Muscle of leg (tissue), 11 donors: Measurements from ENCODE around the gene ARHGEF25. TPM values are rescaled to one million over a fixed set of nuclear protein-coding genes. Genes with fewer than 3 reads are reported as not detected.
A peak's percentile ranks its signal among the peaks of the same experiment; 100 is the strongest.

Experiments
- DNase-seq: peaks from one replicate; pipeline ENCODE4 v3.0.0; 2013
- H3K27ac ChIP-seq: one replicate; pipeline ENCODE4 v1.5.1; 2013; ENCODE audit warnings: mild to moderate bottlenecking, low read length, control low read depth
- H3K27me3 ChIP-seq: one replicate; pipeline ENCODE4 v1.6.1; 2013; ENCODE audit warnings: low read length; ENCODE audit not compliant: control insufficient read depth, insufficient read depth
- H3K36me3 ChIP-seq: one replicate; pipeline ENCODE4 v1.6.1; 2013; ENCODE audit warnings: low read length; ENCODE audit not compliant: control insufficient read depth, insufficient read depth
- H3K4me1 ChIP-seq: one replicate; pipeline ENCODE4 v1.6.1; 2013; ENCODE audit warnings: low read length; ENCODE audit not compliant: control insufficient read depth, insufficient read depth
- H3K4me3 ChIP-seq: one replicate; pipeline ENCODE4 v1.5.1; 2013; ENCODE audit warnings: low read length, control low read depth
- H3K9me3 ChIP-seq: replicated peaks from 2 replicates; pipeline ENCODE4 v1.6.1; 2013; ENCODE audit warnings: low read depth, low read length; ENCODE audit not compliant: control insufficient read depth
- WGBS: methylation state at CpG from one replicate; pipeline ENCODE4 v1.1.5; 2013; ENCODE audit warnings: missing lambda C conversion rate; ENCODE audit not compliant: insufficient coverage; 5-methylcytosine and 5-hydroxymethylcytosine counted together
- polyA plus RNA-seq, 8 donors: library from polyadenylated mRNA; unstranded; fragments of 120-200 nt; gene quantifications; one replicate each; pipeline versions ENCODE4 v1.2.1 to v1.2.3, GENCODE V29; 2013; ENCODE audit warnings: inconsistent platforms in 1 of 8, low replicate concordance in 1 of 8; ENCODE audit not compliant: insufficient read length in 8 of 8, insufficient read depth in 1 of 8
- total RNA-seq: library from RNA; stranded (reverse); fragments of 120-200 nt; gene quantifications from one replicate; pipeline ENCODE4 v1.2.4, GENCODE V29; 2013

The ARHGEF25 gene
- total and polyA plus RNA-seq, 9 donors = 32.3 to 51.2 (median 40.2) TPM

DNA sequence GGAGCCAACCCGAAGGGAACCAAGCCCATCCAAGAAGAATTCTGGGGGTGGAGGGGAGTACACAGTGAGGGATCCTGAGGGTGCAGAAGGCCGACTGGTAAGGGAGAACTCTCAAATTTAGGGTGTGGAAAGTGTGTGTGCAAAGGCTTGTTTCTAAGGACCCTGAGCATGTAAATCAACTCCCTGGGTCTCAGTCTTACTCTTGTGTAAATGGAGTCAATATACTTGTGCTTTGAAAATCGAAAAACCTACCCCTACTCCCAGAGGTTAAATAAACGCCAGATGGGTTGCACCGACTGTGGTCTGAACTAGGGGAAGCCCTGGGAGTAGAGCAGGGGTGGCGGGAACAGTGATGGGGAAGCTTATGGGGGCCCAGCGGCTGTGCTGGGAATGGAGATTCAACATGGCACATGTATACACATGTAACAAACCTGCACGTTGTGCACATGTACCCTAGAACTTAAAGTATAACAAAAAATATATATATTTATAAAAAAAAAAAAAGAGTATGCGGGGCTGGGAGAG is 15.7 kb downstream of the ARHGEF25 start:
- H3K27me3 ChIP-seq = peaks cover 92% of the 10 kb centered on the region
- H3K4me1 ChIP-seq = peaks cover 24% of the 10 kb centered on the region
- no peaks in the 10 kb centered on the region for H3K9me3 ChIP-seq
- no peak overlapping the region for H3K27ac ChIP-seq
- peaks cover 26% of the 10 kb centered on the region for H3K36me3 ChIP-seq
- 40% methylated on average over 3 of the region's 9 CpGs for WGBS
- peak; percentile 3 for DNase-seq
- no peak overlapping the region for H3K4me3 ChIP-seq

DNA sequence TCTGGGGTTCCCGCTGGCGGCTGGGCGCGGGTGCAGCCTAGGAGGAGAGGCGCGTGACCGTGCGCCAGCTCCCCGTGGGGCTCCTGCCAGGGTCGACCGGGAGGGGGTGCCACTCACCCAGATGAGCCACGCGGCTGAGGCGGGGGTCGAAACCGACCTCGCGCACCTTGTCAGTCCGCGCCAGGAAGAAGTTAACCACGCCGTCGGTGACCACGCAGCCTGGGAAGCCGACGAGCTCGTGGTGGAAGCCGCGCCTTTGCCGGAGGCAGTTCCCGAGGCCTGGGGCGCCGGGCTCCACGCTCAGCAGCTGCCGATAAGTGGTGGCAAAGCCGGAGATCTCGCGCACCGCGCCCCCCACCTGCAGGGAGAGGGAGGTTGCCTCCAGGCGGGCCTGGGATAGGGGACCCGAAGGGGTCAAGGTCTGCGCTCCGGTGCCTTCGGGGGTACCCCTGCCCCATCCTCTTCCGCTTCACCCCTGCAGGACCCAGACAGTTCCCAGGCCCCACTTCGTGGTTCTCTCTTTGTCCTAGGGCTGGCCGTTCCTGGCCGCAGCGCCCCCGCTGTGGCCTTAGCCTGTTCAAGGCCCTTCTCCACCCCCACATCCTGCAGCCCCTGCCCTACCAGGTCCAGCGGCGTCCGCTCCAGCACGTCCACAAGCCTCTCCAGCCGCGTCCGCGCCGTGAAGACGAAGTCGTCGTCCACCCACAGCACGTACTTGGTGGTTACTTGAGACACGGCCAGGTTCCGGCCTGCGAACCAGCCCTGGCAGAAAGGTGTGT is 16.5 kb downstream of the ARHGEF25 start:
- peak; percentile 10 for DNase-seq
- Histone ChIP-seq H3K27me3 (peaks cover 92% of the 10 kb centered on the region), H3K4me1 (peaks cover 28% of the 10 kb centered on the region), H3K27ac (no peak overlapping the region), H3K4me3 (no peak overlapping the region), H3K36me3 (peaks cover 21% of the 10 kb centered on the region), H3K9me3 (no peaks in the 10 kb centered on the region)
- WGBS = 6% methylated on average over 51 of the region's 67 CpGs

DNA sequence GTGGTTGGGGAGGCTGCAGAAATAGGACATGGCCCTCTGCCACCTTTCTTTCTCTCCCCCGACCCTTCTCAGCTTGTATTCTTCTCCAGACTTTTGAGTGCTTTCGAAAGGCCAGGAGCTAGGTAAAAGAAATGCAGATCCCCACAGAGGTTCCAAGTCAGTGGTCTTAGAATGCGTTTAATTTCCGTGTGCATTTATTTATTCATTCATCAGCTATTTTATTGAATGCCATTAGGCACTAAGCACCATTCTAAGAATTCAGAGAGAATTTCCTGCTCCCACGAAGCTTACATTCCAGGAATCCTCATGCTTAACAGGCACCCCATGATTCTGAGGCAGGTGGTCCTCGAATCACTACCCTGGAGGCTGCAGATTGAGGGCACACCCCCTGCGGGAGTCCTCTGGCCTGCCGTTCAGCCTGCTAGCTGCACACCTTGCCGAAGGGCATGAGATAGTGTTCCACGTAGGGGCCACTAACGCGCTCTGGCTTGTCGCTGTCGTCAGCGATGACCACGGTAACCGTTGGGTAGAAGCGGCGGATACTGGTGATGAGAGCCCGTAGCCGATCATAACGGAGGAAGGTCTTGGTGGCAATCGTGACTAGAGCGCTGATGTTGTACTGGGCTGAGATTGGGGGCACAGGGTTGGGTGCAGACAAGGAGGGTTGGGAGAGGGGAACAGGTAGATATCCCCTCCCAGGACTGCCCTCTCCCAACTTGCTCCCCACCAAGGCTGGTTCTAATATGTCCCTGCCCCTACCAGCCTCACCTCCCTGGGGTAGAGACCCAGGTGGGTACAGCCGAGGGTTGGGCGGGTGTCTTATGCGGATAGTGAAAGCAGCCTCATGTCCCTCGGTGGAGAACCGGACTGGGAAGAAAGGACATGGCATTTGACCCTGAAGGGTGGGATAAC is 17.3 kb downstream of the ARHGEF25 start:
- Histone ChIP-seq H3K36me3 (peaks cover 16% of the 10 kb centered on the region), H3K4me3 (no peak overlapping the region), H3K4me1 (peaks cover 35% of the 10 kb centered on the region), H3K9me3 (no peaks in the 10 kb centered on the region), H3K27me3 (peaks cover 94% of the 10 kb centered on the region), H3K27ac (no peak overlapping the region)
- 39% methylated on average over 28 of the region's 29 CpGs for WGBS
- peak; percentile 1 for DNase-seq

DNA sequence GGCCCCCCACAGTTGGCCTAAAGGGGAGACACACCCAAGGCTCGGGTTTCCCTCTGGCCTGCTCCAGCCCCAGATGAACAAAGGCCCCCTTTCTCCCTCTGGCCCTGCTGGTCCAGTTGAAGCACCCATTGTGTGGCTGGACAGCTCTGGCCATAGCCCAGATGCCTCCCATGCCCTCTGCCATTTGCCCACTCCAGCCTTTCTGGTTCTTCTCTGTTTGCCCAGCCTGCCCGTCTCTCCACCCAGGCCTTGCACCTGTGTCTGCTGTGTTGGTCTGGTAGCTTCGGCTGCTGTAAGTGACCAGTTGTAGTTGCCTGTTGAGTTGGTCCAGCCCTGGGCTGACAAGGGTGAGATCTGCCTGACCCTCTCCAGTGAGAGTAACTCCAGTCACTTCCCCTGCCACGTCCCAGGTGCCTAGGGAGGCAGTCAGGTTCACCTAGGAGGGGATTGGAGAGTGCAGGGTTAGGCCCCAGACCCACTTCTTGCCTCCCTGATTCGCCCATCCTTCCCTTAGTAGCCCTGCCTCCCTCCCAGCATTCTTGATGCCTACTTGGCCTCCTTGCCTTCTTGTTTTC is 18.7 kb downstream of the ARHGEF25 start:
- no peak overlapping the region for H3K4me3 ChIP-seq
- H3K27ac ChIP-seq = no peak overlapping the region
- no peaks in the 10 kb centered on the region for H3K9me3 ChIP-seq
- no CpG with 5 or more reads among the region's 5 CpGs for WGBS
- peaks cover 84% of the 10 kb centered on the region for H3K27me3 ChIP-seq
- peaks cover 35% of the 10 kb centered on the region for H3K4me1 ChIP-seq
- DNase-seq = peak; percentile 1
- H3K36me3 ChIP-seq = peaks cover 10% of the 10 kb centered on the region

DNA sequence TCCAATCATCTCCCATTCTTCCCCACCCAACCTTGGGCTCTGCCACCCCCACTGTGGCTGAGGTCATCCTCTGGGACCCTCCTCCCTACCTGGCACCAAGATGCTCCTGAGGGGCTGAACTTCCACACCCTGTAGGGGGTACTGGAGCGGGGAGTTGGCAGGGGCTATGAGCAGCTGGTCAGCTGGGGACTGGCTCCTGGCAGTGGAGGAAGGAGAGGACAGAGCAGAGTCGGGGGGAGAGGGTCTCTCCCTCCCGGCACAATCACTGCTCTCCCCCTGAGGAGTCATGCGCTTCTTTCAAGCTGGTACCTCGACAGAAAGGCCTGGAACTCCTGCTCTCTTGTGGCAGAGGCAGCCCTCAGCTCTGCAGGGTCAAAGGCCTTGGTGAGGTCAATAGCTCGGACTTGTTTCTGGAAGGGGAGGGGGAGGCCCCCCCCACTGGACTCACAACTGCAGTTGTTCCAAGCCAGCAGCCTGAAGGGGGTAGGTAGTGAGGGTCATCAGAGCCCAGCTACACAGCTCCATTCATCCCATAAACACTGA is 19.7 kb downstream of the ARHGEF25 start:
- DNase-seq = peak; percentile 1
- Histone ChIP-seq H3K36me3 (peaks cover 4% of the 10 kb centered on the region), H3K27ac (no peak overlapping the region), H3K9me3 (no peaks in the 10 kb centered on the region), H3K4me3 (no peak overlapping the region), H3K27me3 (peaks cover 80% of the 10 kb centered on the region), H3K4me1 (peaks cover 35% of the 10 kb centered on the region)
- WGBS = 17% methylated on average over 1 of the region's 6 CpGs

DNA sequence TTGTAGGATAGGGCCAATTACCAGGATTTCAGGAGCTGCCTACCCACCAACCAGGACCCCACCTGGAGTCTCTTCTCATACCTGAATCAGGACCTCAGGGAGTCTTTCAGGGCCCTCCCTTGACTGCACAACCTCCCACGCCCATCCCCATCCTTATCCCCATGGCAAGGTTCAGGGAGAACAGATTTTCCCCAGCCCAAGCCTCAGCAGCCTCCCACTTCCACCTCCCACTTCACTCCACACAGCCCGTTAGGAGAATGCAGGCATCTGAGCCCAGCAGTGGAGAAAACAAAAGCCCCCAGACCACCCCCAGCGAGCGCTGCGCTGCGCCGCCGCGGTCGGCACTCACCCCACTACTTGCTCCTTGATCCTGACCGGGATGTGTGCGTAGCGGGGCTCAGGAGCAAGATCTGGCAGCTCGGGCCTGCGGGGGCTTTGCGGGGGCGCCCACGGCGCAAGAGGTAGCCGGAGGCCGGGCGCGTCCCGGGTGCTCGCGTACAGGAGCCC is 20.4 kb downstream of the ARHGEF25 start:
- peaks cover 29% of the 10 kb centered on the region for H3K4me1 ChIP-seq
- H3K9me3 ChIP-seq = no peaks in the 10 kb centered on the region
- peak overlapping the region; percentile 49 for H3K4me3 ChIP-seq
- peak; percentile 3 for DNase-seq
- H3K36me3 ChIP-seq = no peaks in the 10 kb centered on the region
- WGBS = 5% methylated on average over 26 of the region's 26 CpGs
- H3K27me3 ChIP-seq = peaks cover 75% of the 10 kb centered on the region
- no peak overlapping the region for H3K27ac ChIP-seq

DNA sequence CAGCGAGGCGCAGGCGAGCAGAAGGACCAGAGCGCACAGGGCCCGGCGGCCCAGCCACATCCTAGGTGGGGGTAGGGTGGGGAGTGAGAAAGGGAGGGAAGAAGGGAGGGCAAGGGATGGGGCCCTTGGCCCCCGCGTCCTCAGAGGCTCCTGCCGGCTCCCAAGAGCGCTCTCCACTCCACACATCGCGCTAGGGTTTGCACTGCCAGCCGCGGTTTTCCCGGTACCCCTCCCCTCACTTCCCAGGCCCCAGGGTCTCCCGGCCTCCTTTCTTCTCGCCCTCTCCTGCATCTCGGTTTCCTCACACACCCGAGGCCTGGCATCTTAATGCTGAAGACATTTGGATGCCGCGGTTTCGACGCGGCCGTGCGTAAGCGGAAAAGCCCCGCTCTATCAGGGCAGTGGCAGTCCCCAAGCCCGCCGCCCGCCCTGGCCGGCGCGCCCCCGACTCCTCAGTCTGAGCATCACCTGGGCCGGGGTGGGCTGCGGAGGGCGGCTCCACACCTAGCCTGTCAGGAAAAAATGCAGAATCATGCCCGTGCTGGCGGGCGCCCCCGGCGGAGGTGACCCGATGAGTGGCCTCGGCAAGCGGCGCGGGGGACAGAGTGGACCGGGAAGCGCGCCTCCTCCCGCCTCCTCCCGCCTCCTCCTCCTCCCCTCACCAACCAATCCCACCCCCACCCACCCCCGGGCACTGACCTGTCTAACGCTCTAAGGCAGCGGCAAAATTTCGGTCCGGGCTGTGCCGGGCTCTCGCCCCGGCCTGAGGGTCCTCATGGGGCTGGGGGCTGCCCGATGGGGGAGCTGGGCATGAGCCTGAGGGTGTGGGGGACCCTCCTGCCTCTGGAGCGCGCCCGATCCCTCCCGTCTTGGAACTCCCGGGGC is 21.1 kb downstream of the ARHGEF25 start:
- under 1% methylated on average over 60 of the region's 67 CpGs for WGBS
- no peak overlapping the region for H3K27ac ChIP-seq
- peaks cover 24% of the 10 kb centered on the region for H3K4me1 ChIP-seq
- peak overlapping the region; percentile 49 for H3K4me3 ChIP-seq
- H3K27me3 ChIP-seq = peaks cover 70% of the 10 kb centered on the region
- H3K36me3 ChIP-seq = no peaks in the 10 kb centered on the region
- H3K9me3 ChIP-seq = no peaks in the 10 kb centered on the region
- DNase-seq = peak; percentile 24

DNA sequence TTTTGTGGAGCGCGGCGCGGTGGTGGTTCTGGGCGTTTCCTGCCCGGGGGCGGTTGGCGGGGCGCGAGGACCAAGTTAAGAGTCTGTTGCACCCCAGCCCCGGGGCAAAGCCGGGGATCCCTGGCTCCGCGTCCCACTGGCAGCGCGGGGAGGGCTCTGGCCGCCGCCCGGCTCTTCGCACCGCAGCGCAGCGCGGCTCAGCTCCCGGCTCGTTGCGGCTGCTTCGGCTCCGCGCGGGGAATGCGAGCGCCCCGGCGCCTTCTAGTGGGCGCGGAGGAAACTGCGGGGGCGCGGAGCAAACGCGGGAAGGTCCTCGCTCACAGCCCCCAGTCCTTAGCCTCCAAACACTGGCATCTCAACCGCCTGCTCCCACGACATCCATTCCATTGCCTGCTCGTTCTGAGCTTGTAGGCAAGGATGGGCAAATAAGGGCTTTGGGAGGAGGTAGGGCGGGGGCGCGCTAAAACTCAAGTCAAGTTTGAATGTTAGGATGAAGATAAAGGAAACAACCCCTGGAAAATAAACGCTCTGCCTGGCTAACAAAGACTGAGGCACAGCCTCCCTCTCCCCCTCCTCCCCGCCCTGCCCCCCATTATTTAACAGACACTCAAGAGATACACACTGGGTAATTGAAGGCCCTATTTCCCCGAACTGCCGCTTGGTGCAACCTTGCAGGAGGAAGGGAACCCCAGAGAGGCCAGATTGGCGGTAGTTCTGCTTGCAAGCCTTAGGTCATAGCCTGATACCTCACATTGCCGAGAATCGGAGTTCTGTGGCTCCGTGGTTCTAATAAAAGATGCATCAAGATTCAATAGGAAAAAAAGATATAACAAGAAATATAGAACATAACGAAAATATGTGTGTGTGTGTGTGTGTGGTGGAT is 22.0 kb downstream of the ARHGEF25 start, which contains the start of gene B4GALNT1:
B4GALNT1 (minus strand) TSS at position 244 of the 883 bp plus-strand sequence. CDS start 1,069 bp downstream, outside the sequence.
- Histone ChIP-seq H3K9me3 (no peaks in the 10 kb centered on the region), H3K27ac (no peak within 1 kb of the TSS), H3K4me1 (peaks cover 16% of the 10 kb centered on the region), H3K36me3 (no peaks in the 10 kb centered on the region), H3K27me3 (peaks cover 65% of the 10 kb centered on the region), H3K4me3 (peak within 1 kb of the TSS; percentile 49)
- 0% methylated on average over 45 of the region's 58 CpGs for WGBS
- DNase-seq = peak; percentile 67
